HG02970 (cell line): ENCODE results near the gene FANCL.
"Not testable (repeated sequence)": the region's sequence is repeated elsewhere in the genome, so short reads cannot be mapped to it uniquely, and the experiment has no call there.

Source experiments
- ATAC-seq: cut with Tn5 transposase; IDR thresholded peaks from one replicate; pipeline ENCODE4 v1.9.1; 2021; ENCODE audit warnings: mild to moderate bottlenecking, moderate library complexity, moderate number of reproducible peaks; ENCODE audit not compliant: unreplicated experiment, low FRiP score

The FANCL gene

DNA sequence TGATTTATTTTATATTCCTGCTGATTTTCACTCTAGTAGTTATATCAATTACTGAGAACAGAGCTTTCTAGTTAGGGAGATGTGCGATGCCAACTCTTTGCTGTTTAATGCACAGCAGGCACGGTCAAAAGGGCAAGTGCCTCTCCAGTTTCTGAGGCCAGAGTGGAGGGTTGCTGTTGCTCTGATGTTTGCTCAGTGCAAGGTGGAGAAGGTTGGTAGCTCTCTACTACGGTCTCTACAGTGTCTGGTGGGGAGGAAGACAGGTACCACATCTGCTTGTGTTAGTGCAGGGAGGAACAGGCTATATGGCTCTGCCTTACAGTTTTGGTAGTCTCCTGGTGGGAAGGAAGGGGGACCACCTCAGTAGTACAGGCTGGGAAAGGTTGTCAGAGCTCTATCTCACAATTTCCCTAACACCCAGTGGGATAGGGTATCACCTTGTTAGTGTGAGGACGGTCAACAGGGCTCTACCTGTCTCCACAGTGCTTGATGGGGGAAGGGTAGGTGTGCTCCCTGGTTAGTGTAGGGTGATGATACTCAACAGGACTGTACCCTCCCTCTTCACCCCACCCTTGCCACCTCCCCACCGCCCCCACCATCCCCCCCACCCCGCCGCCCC, 85.9 kb downstream of the FANCL start:
- no peak for ATAC-seq

GRCh38 chr2:58146707-58147106, 94.4 kb downstream of the FANCL start:
- ATAC-seq: no peak

- ATAC-seq: not testable (repeated sequence)
These were observed 95.4 kb downstream of the FANCL start for GRCh38 chr2:58145769-58146168.

DNA sequence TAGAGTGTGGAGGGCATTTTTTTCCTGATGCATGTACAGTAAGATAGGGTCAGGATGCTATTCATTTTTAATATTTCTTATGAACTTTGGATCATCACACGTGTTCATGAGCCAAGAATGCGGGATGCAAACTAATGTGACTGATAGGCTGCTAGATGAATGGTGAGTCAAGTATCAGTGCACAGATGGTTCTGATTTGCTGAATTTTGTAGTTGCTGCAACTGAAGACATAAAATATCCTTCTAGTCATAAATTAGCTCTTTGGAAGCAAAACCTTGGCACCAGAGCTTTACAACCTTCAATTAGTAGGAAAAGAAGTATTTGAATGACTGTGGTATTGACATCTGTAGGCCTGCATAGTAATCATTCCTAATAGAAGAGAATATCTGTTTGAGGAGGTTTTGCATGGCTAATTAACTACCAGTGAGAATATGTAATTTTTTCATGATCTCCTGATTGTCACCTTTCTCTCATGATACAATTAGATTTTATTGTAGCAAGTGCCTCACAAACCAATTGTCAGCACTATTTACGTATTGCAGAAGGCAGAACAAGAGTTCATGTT, 100.5 kb downstream of the FANCL start:
- ATAC-seq: no peak

DNA sequence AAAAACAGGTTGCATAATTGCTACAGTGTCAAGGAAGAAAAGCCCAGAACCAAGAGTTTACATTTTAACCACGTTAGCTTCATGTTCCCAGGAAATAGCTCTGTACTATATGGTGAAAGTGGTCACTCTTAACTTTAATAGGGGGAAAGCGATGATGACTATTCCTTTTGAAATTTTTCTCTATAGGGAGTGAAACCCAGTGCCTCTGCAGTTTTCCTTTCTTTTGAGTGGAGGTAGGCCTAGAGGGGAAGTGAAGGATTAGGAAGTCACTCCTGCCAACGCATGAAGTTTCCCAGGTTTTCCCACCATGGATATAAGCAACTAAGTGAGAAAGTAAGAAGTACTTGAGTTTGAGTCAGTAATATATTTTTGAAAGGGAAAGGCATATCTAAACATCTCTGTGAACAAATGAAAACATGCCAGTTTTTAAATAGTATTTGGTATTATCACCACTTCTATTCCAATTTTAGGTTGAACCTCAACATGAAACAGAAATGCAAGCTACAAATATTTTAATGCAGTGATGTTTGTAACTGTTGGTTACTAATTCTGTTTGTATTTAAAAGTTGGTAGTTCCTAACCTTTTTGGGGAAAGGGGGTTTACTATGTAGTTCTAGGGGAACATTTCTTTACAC, 102.6 kb downstream of the FANCL start:
- no peak for ATAC-seq

DNA sequence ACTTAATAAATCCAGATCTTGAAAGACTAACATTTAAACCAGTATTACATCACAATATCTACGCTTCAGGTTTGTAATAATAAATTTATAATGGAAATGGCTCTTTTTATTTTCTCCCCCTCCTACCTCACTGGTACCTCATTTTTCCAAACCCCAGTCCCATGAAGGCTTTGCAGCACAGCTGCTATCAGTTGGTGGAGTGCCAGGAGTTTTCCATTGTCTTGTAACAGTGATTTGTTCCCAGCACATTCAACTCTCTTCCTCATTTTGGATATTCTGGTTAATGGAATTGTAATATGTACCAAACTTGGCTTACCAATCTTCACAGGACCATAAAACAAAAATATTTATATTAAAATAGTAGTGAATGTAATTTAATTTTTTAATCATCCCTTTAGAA, 103.3 kb downstream of the FANCL start:
- no peak for ATAC-seq

- ATAC-seq: no peak
These were observed 103.9 kb downstream of the FANCL start for GRCh38 chr2:58137221-58137620.

- ATAC-seq: no peak
These were observed 105.3 kb downstream of the FANCL start for GRCh38 chr2:58135861-58136260.

GRCh38 chr2:58133395-58133794, 107.7 kb downstream of the FANCL start:
- no peak for ATAC-seq

GRCh38 chr2:58131191-58132011, 109.7 kb downstream of the FANCL start:
- ATAC-seq: no peak

DNA sequence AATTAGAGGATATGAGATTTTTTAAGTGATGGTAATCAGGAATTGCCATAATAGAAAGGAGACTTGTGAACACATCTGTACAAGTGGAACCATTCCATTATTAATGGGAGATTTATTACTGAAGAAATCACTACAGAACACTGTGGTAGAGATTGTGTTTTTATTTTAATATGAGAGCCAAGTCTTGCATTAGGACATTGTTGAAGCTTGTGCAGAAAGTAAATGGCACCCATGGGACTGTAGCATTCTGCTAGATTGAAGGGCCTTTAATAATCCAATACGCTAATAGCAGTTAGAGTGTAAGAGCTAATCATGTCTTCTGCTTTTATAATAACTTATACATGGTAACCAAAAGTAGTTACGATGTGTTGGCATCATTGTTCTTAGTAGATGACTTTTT, 110.9 kb downstream of the FANCL start:
- no peak for ATAC-seq

DNA sequence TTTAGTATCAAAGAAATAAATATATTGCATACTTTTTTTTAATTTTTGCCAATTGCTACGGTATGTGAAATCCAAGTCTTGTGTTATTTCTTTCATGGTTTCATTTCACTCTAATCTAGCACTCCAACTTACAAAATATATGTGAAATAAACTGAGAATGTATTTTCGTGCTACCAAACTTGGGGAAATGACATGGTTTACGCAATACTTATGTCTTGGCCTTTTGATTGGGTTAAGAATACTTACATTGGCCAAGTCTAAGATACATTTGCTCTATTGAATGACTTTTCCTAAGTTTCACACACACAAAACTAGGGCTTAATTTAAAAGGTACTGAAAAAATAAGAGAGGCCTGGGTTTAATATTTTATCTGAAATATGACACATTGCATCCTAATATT, 114.0 kb downstream of the FANCL start:
- no peak for ATAC-seq

DNA sequence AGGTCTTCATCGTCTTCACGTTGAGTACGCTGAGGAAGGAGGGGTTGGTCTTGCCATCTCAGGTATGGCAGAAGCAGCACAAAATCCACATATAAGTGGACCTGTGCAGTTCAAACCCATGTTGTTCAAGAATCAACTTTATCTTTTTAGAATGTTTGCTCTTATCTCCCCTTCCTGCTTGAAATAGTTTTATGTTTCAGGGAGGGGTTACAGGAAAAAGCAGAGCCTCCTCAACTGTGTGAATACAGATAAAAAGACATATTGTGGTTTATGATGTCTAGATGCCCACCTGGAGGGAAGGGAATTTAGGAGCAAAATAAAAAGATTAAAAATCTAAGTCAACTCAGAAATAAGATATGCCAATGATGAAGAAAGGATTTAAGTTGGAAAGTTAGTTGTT, 118.6 kb downstream of the FANCL start:
- no peak for ATAC-seq

- no peak for ATAC-seq
These were observed 119.1 kb downstream of the FANCL start for GRCh38 chr2:58122040-58122439.

DNA sequence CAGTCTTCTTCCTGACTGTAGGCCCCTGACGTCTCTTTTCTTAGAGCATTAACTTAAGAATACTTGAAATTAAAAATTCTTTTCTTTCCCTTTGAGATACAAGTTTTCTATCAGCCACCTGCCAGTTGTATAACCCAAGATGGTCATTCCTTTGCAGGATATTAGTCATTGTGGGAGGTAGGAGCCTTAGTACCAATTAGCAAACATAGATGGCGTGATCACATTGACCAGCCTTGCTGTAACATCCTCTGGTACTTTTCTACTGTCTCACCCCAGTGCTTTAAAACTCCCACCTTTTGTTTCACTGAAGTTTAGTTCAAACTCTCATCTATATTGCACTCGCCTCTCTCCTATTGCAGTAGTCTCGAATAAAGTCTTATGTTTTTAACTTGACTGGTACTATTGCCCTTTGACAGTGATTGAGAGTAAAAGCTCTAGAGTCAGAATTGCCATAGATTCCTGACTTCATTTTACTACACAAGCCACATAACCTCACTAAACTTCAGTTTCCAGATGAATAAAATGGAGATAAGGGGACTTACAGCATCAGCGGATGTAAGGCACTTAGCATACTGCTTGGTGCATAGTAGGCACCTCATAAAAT, 120.4 kb downstream of the FANCL start:
- no peak for ATAC-seq

DNA sequence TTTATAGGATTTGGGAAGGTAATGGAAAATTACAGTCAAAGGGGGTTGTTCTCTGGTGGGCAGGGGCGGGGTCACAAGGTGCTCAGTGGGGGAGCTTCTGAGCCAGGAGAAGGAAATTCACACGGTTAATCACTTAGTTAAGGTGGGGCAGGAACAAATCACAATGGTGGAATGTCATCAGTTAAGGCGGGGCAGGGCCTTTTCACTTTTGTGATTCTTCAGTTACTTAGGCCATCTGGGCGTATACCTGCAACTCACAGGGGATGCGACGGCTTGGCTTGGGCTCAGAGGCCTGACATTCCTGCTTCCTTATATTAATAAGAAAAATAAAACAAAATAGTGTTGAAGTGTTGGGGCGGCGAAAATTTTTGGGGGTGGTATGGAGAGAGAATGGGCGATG, 127.6 kb downstream of the FANCL start:
- ATAC-seq: not testable (repeated sequence)

DNA sequence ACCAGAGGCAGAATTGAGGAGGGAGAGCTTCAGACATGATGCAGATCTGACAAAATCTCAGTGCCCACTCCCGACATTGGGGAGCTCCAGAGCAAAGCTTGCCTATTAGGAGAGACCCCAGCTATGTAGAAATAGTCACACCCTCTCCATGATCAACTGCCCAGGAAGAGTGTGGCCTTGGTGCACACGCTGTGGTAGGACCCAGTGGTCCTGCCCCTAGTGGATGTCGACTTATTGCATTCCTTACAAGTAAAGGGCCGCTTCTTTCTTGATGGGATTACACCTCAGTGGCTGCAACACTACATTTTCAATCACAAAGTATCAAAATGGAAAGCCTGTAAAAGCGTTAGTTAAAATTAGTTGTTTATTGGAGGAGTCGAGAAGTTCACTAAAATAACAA, 130.4 kb downstream of the FANCL start:
- ATAC-seq: no peak

GRCh38 chr2:58109481-58109880, 131.6 kb downstream of the FANCL start:
- ATAC-seq: no peak
